B cell (primary cell): Measurements from ENCODE around the gene CXXC5. TPM values are rescaled to one million over a fixed set of nuclear protein-coding genes. Genes with fewer than 3 reads are reported as not detected.
"Not testable (repeated sequence)": the region's sequence is repeated elsewhere in the genome, so short reads cannot be mapped to it uniquely, and the experiment has no call there.

Experiments
- ATAC-seq: fragments of 200-7000 bp; cut with Tn5 transposase; one replicate; pipeline ENCODE4 v1.10.0; 2021; ENCODE audit warnings: low read depth, mild to moderate bottlenecking, moderate number of reproducible peaks, moderate library complexity
- CTCF ChIA-PET: fragments of 350-600 bp; sonication (Branson Sonifier 250); formaldehyde crosslinking; loops from one replicate; lab custom pipeline; 2021; ENCODE audit warnings: antibody characterized with exemption, inconsistent platforms; lab: Charles Lee
- POLR2A ChIA-PET: fragments of 350-600 bp; sonication (Branson Sonifier 250); formaldehyde crosslinking; loops from one replicate; lab custom pipeline; 2021; ENCODE audit warnings: antibody characterized with exemption; lab: Charles Lee
- DNase-seq: peaks from one replicate; pipeline ENCODE4 v3.0.0; 2013
- H2AFZ ChIP-seq: 2 replicates; pipeline ENCODE4 v1.6.1; 2012; ENCODE audit warnings: mild to moderate bottlenecking, low read depth, low read length; ENCODE audit not compliant: insufficient read depth, poor library complexity, severe bottlenecking
- H3K27ac ChIP-seq, 2 donors: 1 replicate in 1 of 2; 2 replicates in 1 of 2; pipeline ENCODE4 v1.5.1; 2012 to 2013; ENCODE audit warnings: low read length in 2 of 2, mild to moderate bottlenecking in 2 of 2, moderate library complexity in 1 of 2
- H3K27me3 ChIP-seq, 4 experiments: fragments of 200-600 bp in 1 of 4; sonication (generic) in 1 of 4; replicated peaks in 1 of 4; 1 replicate in 2 of 4; 2 replicates in 2 of 4; pipeline versions ENCODE4 v1.6.1 to v1.7.0; 2013 to 2016; ENCODE audit warnings: low read length in 3 of 4, mild to moderate bottlenecking in 2 of 4, mixed read lengths in 1 of 4, moderate library complexity in 1 of 4; ENCODE audit not compliant: insufficient read depth in 4 of 4, control insufficient read depth in 3 of 4; ENCODE audit errors: control extremely low read depth in 1 of 4
- H3K36me3 ChIP-seq, 2 experiments: replicated peaks in 1 of 2; 1 replicate in 1 of 2; 2 replicates in 1 of 2; pipeline versions ENCODE4 v1.6.1 to v1.7.1; 2013; ENCODE audit warnings: low read length in 1 of 2; ENCODE audit not compliant: insufficient read depth in 2 of 2, control insufficient read depth in 1 of 2; ENCODE audit errors: control extremely low read depth in 1 of 2, extremely low read depth in 1 of 2
- H3K4me1 ChIP-seq, 2 donors: fragments of 200-600 bp in 1 of 2; sonication (generic) in 1 of 2; 1 replicate in 1 of 2; 2 replicates in 1 of 2; pipeline versions ENCODE4 v1.5.1 to v1.6.1; 2013 to 2017; ENCODE audit warnings: low read length in 2 of 2; ENCODE audit not compliant: control insufficient read depth in 2 of 2, insufficient read depth in 2 of 2
- H3K4me2 ChIP-seq: replicated peaks from 2 replicates; pipeline ENCODE3; 2012; ENCODE audit warnings: mild to moderate bottlenecking, low read depth, low read length; ENCODE audit not compliant: poor library complexity, severe bottlenecking
- H3K4me3 ChIP-seq, 5 experiments: fragments of 200-600 bp in 1 of 5; sonication (generic) in 1 of 5; 1 replicate in 3 of 5; 2 replicates in 2 of 5; pipeline versions ENCODE4 v1.5.1 to v1.7.0; 2011 to 2016; ENCODE audit warnings: low read length in 4 of 5, mild to moderate bottlenecking in 4 of 5, low read depth in 2 of 5, control low read depth in 1 of 5, moderate library complexity in 1 of 5; ENCODE audit not compliant: insufficient read depth in 1 of 5; ENCODE audit errors: control extremely low read depth in 1 of 5, extremely low read depth in 1 of 5
- H3K79me2 ChIP-seq: fragments of 200-600 bp; sonication (generic); one replicate; pipeline ENCODE4 v1.6.0; 2016; ENCODE audit warnings: low read length; ENCODE audit not compliant: control insufficient read depth, insufficient read depth
- H3K9ac ChIP-seq: fragments of 200-600 bp; sonication (generic); 2 replicates; pipeline ENCODE4 v1.6.1; 2017; ENCODE audit warnings: mild to moderate bottlenecking, low read length, moderate library complexity
- H3K9me3 ChIP-seq, 3 donors: one replicate each; pipeline versions ENCODE4 v1.6.1 to v1.7.1; 2013; ENCODE audit warnings: low read length in 2 of 3; ENCODE audit not compliant: control insufficient read depth in 2 of 3, insufficient read depth in 1 of 3; ENCODE audit errors: control extremely low read depth in 1 of 3
- H4K20me1 ChIP-seq: 2 replicates; pipeline ENCODE4 v1.6.0; 2012; ENCODE audit warnings: mild to moderate bottlenecking, low read length; ENCODE audit not compliant: insufficient read depth, control insufficient read depth, poor library complexity, severe bottlenecking
- H3K27ac Mint-ChIP-seq: one replicate; pipeline ENCODE4 v1.8.0; 2021; ENCODE audit warnings: mixed read lengths
- H3K27me3 Mint-ChIP-seq: one replicate; pipeline ENCODE4 v1.8.0; 2021; ENCODE audit warnings: mixed read lengths
- H3K4me1 Mint-ChIP-seq: one replicate; pipeline ENCODE4 v1.8.0; 2021; ENCODE audit warnings: mixed read lengths
- H3K4me3 Mint-ChIP-seq: one replicate; pipeline ENCODE4 v1.8.0; 2021; ENCODE audit warnings: mixed read lengths
- H3K9me3 Mint-ChIP-seq: one replicate; pipeline ENCODE4 v1.8.0; 2022; ENCODE audit warnings: mixed read lengths; ENCODE audit not compliant: insufficient read depth
- EZH2 ChIP-seq: IDR thresholded peaks from 2 replicates; pipeline ENCODE4 v1.6.1; 2012; ENCODE audit warnings: borderline replicate concordance, low read depth, mild to moderate bottlenecking, moderate library complexity, low read length; ENCODE audit not compliant: insufficient read depth, poor library complexity, severe bottlenecking
- WGBS: methylation state at CpG from one replicate; pipeline ENCODE4 v1.1.5; 2013; ENCODE audit warnings: missing lambda C conversion rate; ENCODE audit not compliant: insufficient coverage; 5-methylcytosine and 5-hydroxymethylcytosine counted together
- intact Hi-C: fragments of 100-400 bp; cut with micrococcal nuclease; formaldehyde crosslinking; loops from one replicate; pipeline ENCODE4 v1.10.0; 2022
- polyA plus RNA-seq: library from polyadenylated mRNA; depleted of rRNA; stranded (reverse); fragments of >200 nt; gene quantifications from 2 replicates; pipeline ENCODE4 v1.2.3, GENCODE V29; 2012
- total RNA-seq, 2 donors: library from RNA; stranded (reverse); fragments of 120-200 nt in 1 of 2; gene quantifications; 1 replicate in 1 of 2; 2 replicates in 1 of 2; pipeline versions ENCODE4 v1.2.3 to v1.2.4, GENCODE V29; 2013 to 2022
- TF ChIP-seq, protein P1 (sequence below): fragments of 200-600 bp; IDR thresholded peaks from one replicate; pipeline ENCODE4 v1.8.0; 2022; ENCODE audit warnings: antibody characterized with exemption, mild to moderate bottlenecking

The CXXC5 gene
- total and polyA plus RNA-seq, 2 donors (not counting 1 experiment from before 2014, with no cell fraction given) = 126 to 143 TPM

DNA sequence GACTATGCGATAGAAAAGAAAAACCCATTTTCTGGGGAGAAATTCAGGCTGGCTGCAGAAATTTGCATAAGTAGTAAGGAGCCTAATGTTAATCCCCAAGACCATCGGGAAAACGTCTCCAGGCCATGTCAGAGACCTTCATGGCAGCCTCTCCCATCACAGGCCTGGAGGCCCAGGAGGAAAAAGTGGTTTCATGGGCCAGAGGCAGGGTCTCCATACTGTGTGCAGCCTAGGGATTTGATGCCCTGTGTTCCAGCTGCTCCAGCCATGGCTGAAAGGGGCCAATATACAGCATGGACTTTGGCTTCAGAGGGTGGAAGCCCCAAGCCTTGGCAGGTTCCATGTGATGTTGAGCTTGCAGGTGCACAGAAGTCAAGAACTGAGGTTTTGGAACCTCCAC, 71.8 kb downstream of the CXXC5 start:
- H3K27ac Mint-ChIP-seq, CTCF ChIA-PET, H3K4me3 Mint-ChIP-seq, intact Hi-C loops, H3K27me3 Mint-ChIP-seq, H4K20me1 ChIP-seq, H3K4me2 ChIP-seq, DNase-seq, H3K4me1 Mint-ChIP-seq, H3K9ac ChIP-seq, ATAC-seq, H3K4me3 ChIP-seq, H3K4me1 ChIP-seq, H2AFZ ChIP-seq, H3K27me3 ChIP-seq, H3K27ac ChIP-seq, H3K9me3 Mint-ChIP-seq, H3K79me2 ChIP-seq, H3K36me3 ChIP-seq: not testable (repeated sequence)
- POLR2A ChIA-PET = interaction anchor here (0.6 kb wide), 1 partner anchor 9 kb away, joined by 5 read pairs; no protein-coding TSS in a partner anchor
- 96% methylated on average over 2 of the region's 3 CpGs for WGBS
- peaks cover 0 to 11% (median 5%) of the 10 kb centered on the region in 3 donors for H3K9me3 ChIP-seq

- no peaks in the 10 kb centered on the region for H4K20me1 ChIP-seq
- no peak overlapping the region for H3K4me2 ChIP-seq
- Mint-ChIP-seq H3K4me1 (peaks cover 18% of the 10 kb centered on the region), H3K27me3 (no peaks in the 10 kb centered on the region), H3K9me3 (no peaks in the 10 kb centered on the region), H3K4me3 (no peak overlapping the region), H3K27ac (no peak overlapping the region)
- ChIA-PET POLR2A (interaction anchor here (1.3 kb wide), 1 partner anchor 14 kb away, joined by 4 read pairs; no protein-coding TSS in a partner anchor), CTCF (interaction anchor here (2.0 kb wide), 1 partner anchor 88 kb away, joined by 4 read pairs; no protein-coding TSS in a partner anchor)
- WGBS = 88% methylated on average over 2 of the region's 4 CpGs
- peaks cover 0 to 5% (median 0%) of the 10 kb centered on the region in 3 donors for H3K9me3 ChIP-seq
- no peaks in the 10 kb centered on the region for H3K79me2 ChIP-seq
- no peak overlapping the region for H3K4me3 ChIP-seq
- TF ChIP-seq, protein P1, sequence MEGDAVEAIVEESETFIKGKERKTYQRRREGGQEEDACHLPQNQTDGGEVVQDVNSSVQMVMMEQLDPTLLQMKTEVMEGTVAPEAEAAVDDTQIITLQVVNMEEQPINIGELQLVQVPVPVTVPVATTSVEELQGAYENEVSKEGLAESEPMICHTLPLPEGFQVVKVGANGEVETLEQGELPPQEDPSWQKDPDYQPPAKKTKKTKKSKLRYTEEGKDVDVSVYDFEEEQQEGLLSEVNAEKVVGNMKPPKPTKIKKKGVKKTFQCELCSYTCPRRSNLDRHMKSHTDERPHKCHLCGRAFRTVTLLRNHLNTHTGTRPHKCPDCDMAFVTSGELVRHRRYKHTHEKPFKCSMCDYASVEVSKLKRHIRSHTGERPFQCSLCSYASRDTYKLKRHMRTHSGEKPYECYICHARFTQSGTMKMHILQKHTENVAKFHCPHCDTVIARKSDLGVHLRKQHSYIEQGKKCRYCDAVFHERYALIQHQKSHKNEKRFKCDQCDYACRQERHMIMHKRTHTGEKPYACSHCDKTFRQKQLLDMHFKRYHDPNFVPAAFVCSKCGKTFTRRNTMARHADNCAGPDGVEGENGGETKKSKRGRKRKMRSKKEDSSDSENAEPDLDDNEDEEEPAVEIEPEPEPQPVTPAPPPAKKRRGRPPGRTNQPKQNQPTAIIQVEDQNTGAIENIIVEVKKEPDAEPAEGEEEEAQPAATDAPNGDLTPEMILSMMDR = no peak
- no peak for TF ChIP-seq EZH2
- DNase-seq = peak; percentile 29
- H3K27me3 ChIP-seq = no peaks in the 10 kb centered on the region
- H2AFZ ChIP-seq = no peak overlapping the region
- ATAC-seq = no peak
- H3K36me3 ChIP-seq = no peaks in the 10 kb centered on the region
- intact Hi-C loops = no loop called here
- no peak overlapping the region for H3K27ac ChIP-seq
- no peak overlapping the region for H3K9ac ChIP-seq
- peaks cover 6 to 29% of the 10 kb centered on the region in 2 donors for H3K4me1 ChIP-seq
Observed at GRCh38 chr5:139723986-139724587, 75.9 kb downstream of the CXXC5 start.
